Fibroblast of skin of left biceps (primary cell): ENCODE measurements around the gene RAB44.

ENCODE experiments used
- DNase-seq, 2 experiments: peaks; one replicate each; pipeline ENCODE4 v3.0.0-alpha.2; 2013; ENCODE audit warnings: low read depth in 2 of 2

RAB44 gene

GRCh38 chr6:36771145-36771544 lies 73.5 kb downstream of the RAB44 start:
- no peak for DNase-seq

- no peak for DNase-seq
Observed at GRCh38 chr6:36772397-36772796, 74.8 kb downstream of the RAB44 start.

GRCh38 chr6:36774331-36774730 lies 76.7 kb downstream of the RAB44 start:
- DNase-seq = no peak

GRCh38 chr6:36776167-36776566 lies 78.5 kb downstream of the RAB44 start:
- DNase-seq = no peak

- no peak for DNase-seq
Observed at GRCh38 chr6:36777801-36778200, 80.2 kb downstream of the RAB44 start.

- DNase-seq = no peak
Observed at GRCh38 chr6:36779227-36779626, 81.6 kb downstream of the RAB44 start.

GRCh38 chr6:36780442-36781177 lies 83.0 kb downstream of the RAB44 start:
- DNase-seq = no peak

- no peak for DNase-seq
Observed at GRCh38 chr6:36781669-36782068, 84.0 kb downstream of the RAB44 start.
